Measurements from ENCODE around the gene FOXRED1.

GRCh38 chr11:126257764-126258163 lies 11.2 kb upstream of the FOXRED1 start:
- TF ChIP-seq CTCF (conservative IDR thresholded peaks at IDR 0.05) (no peak), EZH2 (IDR thresholded peaks at IDR 0.05; ENCODE audit: low read depth) (no peak)

Data from PC-9 (cell line).